ENCODE data around the gene ZNF710. TPM values are rescaled to one million over a fixed set of nuclear protein-coding genes. Genes with fewer than 3 reads are reported as not detected.
"Not testable (repeated sequence)": the region's sequence is repeated elsewhere in the genome, so short reads cannot be mapped to it uniquely, and the experiment has no call there.

Gene ZNF710, protein sequence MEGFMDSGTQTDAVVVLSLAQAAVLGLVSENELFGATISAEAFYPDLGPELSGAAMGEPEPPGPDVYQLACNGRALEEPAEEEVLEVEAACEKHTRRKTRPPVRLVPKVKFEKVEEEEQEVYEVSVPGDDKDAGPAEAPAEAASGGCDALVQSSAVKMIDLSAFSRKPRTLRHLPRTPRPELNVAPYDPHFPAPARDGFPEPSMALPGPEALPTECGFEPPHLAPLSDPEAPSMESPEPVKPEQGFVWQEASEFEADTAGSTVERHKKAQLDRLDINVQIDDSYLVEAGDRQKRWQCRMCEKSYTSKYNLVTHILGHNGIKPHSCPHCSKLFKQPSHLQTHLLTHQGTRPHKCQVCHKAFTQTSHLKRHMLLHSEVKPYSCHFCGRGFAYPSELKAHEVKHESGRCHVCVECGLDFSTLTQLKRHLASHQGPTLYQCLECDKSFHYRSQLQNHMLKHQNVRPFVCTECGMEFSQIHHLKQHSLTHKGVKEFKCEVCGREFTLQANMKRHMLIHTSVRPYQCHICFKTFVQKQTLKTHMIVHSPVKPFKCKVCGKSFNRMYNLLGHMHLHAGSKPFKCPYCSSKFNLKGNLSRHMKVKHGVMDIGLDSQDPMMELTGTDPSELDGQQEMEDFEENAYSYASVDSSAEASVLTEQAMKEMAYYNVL
- 10 to 100 TPM; 33.8 to 52.9 TPM for total RNA-seq
- long read RNA-seq, partial matches to known transcripts, result 8 of 15 reads
- long read RNA-seq, other reads (novel, unspliced or antisense), result 6 of 15 reads

GRCh38 chr15:90001062-90001682 lies at the start of gene ZNF710:
Gene ZNF710 (plus strand): TSS chr15:90001324. CDS start chr15:90067138, 65,814 bp downstream.
- ATAC-seq (peak; percentile 20), DNase-seq (peak in 1 of 2 donors; percentile 58)
- intact Hi-C loops (cut with DNase I, micrococcal nuclease), result no loop called here

- ATAC-seq (no peak), DNase-seq (no peak)
- intact Hi-C loops (cut with DNase I, micrococcal nuclease), result no loop called here
These were observed 46.6 kb upstream of the ZNF710 start for GRCh38 chr15:89954541-89954940.

DNA sequence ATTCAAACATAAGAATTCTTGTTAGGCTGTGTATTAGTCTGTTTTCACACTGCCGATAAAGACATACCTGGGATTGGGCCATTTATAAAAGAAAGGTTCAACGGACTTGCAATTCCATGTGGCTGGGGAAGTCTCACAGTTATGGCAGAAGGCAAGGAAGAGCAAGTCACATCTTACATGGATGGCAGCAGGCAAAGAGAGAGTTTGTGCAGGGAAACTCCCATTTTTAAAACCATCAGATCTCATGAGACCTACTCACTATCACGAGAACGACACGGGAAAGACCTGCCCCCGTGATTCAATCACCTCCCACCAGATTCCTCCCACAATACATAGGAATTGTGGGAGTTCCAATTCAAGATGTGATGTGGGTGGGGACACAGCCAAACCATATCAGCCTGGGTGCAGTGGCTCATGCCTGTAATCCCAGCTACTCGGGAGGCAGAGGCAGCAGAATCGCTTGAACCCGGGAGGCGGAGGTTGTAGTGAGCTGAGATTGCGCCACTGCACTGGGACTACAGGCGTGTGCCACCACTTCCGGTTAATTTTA lies 45.6 kb upstream of the ZNF710 start:
- DNase-seq; intact Hi-C loops (cut with DNase I, micrococcal nuclease); ATAC-seq: not testable (repeated sequence)

DNA sequence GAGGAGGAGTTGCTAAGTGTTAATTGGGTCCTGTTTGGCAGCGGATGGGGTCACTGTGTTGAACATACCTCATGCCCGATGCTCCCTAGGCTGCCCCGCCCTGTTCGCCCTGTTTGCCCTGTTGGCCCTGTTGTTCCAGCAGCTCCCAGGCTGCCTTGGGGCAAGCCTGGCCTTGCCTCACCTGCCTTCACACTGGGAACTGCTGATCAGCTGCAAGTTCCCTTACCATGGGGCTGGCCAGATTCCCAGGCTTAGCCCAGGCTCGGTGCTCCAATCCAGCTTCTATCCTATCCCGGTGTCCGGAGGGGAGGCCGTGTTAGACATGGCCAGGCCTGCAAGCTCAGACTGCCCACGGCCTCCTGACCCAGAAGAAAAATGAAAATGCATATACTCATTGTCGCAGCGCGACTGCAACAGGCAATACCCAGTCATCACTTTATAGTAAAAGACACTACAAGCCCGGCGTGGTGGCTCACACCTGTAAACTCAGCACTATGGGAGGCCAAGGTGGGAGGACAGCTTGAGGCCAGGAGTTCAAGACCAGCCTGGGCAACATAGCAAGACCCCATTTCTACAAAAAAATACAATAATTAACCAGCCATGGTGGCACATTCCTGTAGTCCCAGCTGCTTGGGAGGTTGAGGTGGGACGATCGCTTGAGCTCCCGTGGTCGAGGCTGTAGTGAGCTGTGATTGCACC lies 42.9 kb upstream of the ZNF710 start:
- DNase-seq (peak; percentile 69 to 75), ATAC-seq (peak; percentile 89)
- intact Hi-C loops (cut with DNase I, micrococcal nuclease), result no loop called here

- no peak for ATAC-seq
- intact Hi-C loops (cut with DNase I, micrococcal nuclease), result no loop called here
- DNase-seq, result no peak
These were observed 37.6 kb upstream of the ZNF710 start for GRCh38 chr15:89963301-89964231.

DNA sequence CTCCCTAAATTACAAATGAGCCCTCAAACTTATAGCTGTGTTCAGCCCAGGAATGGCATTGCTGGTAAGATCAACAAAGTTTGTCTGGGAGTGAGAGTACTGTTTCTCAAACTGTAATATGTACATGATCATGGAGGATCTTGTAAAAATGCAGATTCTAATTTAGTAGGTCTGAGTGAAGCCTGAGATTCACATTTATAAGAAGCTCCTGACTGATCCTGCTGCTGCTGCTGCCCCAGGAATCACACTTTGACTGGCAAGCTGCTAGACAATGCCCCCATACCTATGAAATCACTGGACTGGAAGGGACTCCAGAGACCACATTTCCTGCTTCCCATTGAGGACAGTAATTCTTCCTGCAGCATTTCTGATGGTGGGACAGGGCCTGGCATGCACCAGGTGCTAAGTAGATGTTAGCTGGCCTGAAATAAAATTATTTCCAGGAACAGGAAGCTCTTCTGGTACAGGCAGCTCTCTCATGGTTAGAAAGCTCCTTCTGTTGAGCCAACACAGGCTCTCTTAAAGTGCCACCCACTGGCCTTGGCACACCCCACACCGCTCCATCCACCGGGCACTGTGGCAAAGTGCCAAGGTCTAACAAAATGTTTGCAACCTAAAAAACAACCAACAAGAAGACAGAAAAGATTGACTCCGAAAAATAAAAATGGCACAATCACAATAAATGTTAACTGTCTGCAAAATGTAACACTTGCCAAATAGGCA lies 36.7 kb upstream of the ZNF710 start:
- peak; percentile 94 for ATAC-seq
- intact Hi-C loops (cut with DNase I, micrococcal nuclease), result no loop called here
- DNase-seq, result peak in 1 of 2 donors; percentile 42

GRCh38 chr15:89967881-89968280 lies 33.2 kb upstream of the ZNF710 start:
- intact Hi-C loops (cut with DNase I, micrococcal nuclease), result no loop called here
- DNase-seq (no peak), ATAC-seq (no peak)

GRCh38 chr15:89971592-89971997 lies 29.5 kb upstream of the ZNF710 start:
- ATAC-seq, result peak; percentile 89
- DNase-seq, result peak; percentile 65 to 81
- intact Hi-C loops (cut with DNase I, micrococcal nuclease), result no loop called here

DNA sequence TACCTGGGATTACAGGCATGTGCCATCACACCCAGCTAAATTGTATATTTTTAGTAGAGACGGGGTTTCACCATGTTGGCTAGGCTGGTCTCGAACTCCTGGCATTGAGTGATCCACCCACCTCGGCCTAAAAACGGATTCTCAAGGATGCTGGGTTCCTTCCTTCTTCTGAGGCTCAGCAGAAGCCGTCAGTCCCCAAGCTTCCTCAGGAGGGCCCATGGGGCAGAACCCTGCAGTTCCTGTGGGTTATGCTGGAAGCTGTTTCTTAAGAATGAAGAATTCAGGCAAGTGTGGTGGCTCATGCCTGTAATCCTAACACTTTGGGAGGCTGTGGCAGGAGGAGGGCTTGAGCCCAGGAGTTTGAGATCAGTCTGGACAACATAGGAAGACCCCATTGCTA lies 29.0 kb upstream of the ZNF710 start:
- no peak for ATAC-seq
- intact Hi-C loops (cut with DNase I, micrococcal nuclease), result no loop called here

GRCh38 chr15:89975482-89976245 lies 25.5 kb upstream of the ZNF710 start:
- intact Hi-C loops (cut with DNase I, micrococcal nuclease), result no loop called here
- no peak for ATAC-seq

More for the DNA sequence above, 29.0 kb upstream of the ZNF710 start:
- no peak for DNase-seq

GRCh38 chr15:89976246-89976600 lies 24.9 kb upstream of the ZNF710 start:
- DNase-seq (no peak), ATAC-seq (no peak)
- intact Hi-C loops (cut with DNase I, micrococcal nuclease), result no loop called here

More at GRCh38 chr15:89975482-89976245, 25.5 kb upstream of the ZNF710 start:
- no peak for DNase-seq

- intact Hi-C loops (cut with DNase I, micrococcal nuclease); ATAC-seq; DNase-seq: not testable (repeated sequence)
These were observed 23.3 kb upstream of the ZNF710 start for GRCh38 chr15:89977836-89978235.

- ATAC-seq, result peak; percentile 39
- intact Hi-C loops (cut with DNase I, micrococcal nuclease), result no loop called here
- no peak for DNase-seq
These were observed 22.2 kb upstream of the ZNF710 start for GRCh38 chr15:89978914-89979313.

GRCh38 chr15:89980896-89981295 lies 20.2 kb upstream of the ZNF710 start:
- DNase-seq, result no peak
- intact Hi-C loops (cut with DNase I, micrococcal nuclease), result no loop called here

GRCh38 chr15:89982315-89983055 lies 18.6 kb upstream of the ZNF710 start:
- intact Hi-C loops (cut with DNase I, micrococcal nuclease), result no loop called here
- DNase-seq (no peak), ATAC-seq (no peak)

More at GRCh38 chr15:89980896-89981295, 20.2 kb upstream of the ZNF710 start:
- ATAC-seq, result no peak

- intact Hi-C loops (cut with DNase I, micrococcal nuclease), result no loop called here
- no peak for ATAC-seq
- no peak for DNase-seq
These were observed 17.1 kb upstream of the ZNF710 start for GRCh38 chr15:89984001-89984400.
